Lower lobe of right lung (tissue), 2 donors: ENCODE data around the gene CDC25C. TPM values are rescaled to one million over a fixed set of nuclear protein-coding genes. Genes with fewer than 3 reads are reported as not detected.

Experiments used
- ATAC-seq, 2 donors: fragments of 200-7000 bp; cut with Tn5 transposase; one replicate each; pipeline ENCODE4 v1.9.1; 2020 to 2022; ENCODE audit warnings: mild to moderate bottlenecking in 2 of 2, moderate library complexity in 2 of 2
- DNase-seq: peaks from one replicate; pipeline ENCODE4 v3.0.0-alpha.2; 2020
- H3K27ac ChIP-seq: fragments of 200-600 bp; one replicate; pipeline ENCODE4 v1.8.0; 2022
- H3K27me3 ChIP-seq: fragments of 200-600 bp; one replicate; pipeline ENCODE4 v1.8.0; 2022; ENCODE audit warnings: low read depth
- H3K36me3 ChIP-seq: fragments of 200-600 bp; one replicate; pipeline ENCODE4 v1.8.0; 2022; ENCODE audit warnings: mild to moderate bottlenecking
- H3K4me1 ChIP-seq: fragments of 200-600 bp; one replicate; pipeline ENCODE4 v1.8.0; 2022
- H3K4me3 ChIP-seq: fragments of 200-600 bp; one replicate; pipeline ENCODE4 v1.8.0; 2022; ENCODE audit warnings: mild to moderate bottlenecking
- H3K9me3 ChIP-seq: fragments of 200-600 bp; one replicate; pipeline ENCODE4 v1.8.0; 2022
- CTCF ChIP-seq: fragments of 200-600 bp; IDR thresholded peaks from one replicate; pipeline ENCODE4 v1.8.0; 2022; ENCODE audit warnings: antibody characterized with exemption, mild to moderate bottlenecking
- intact Hi-C: fragments of 100-400 bp; cut with DNase I; formaldehyde crosslinking; loops from one replicate; pipeline ENCODE4 v1.11.0; 2022
- total RNA-seq: library from RNA; stranded (reverse); fragmentation: NEBNext Ultra II Directional; extraction: Animal tissue kit (Norgen Biotek cat#: 25700); gene quantifications from one replicate; pipeline ENCODE4 v1.2.1, GENCODE V29; 2021
- donor health status: DM: no; HTN: yes; CAD: no; lungs with severe emphysema.

CDC25C gene
- total RNA-seq, 1 donor from 2014 or later = 0.47 TPM

GRCh38 chr5:138274189-138274853 lies 57.3 kb downstream of the CDC25C start, which contains the start of gene GFRA3:
TSS of gene GFRA3 (minus strand) at chr5:138274621. CDS start at chr5:138274424, 197 bp downstream.
- H3K27me3 ChIP-seq = peaks cover 17% of the 10 kb centered on the region
- intact Hi-C loops = no loop called here
- TF ChIP-seq CTCF = no peak
- ATAC-seq (peak; percentile 59 to 64), DNase-seq (no peak)
- H3K9me3 ChIP-seq = no peaks in the 10 kb centered on the region
- peaks cover 12% of the 10 kb centered on the region for H3K4me1 ChIP-seq
- H3K36me3 ChIP-seq = no peaks in the 10 kb centered on the region
- H3K4me3 ChIP-seq = peak within 1 kb of the TSS; percentile 48
- no peak within 1 kb of the TSS for H3K27ac ChIP-seq

- H3K4me3 ChIP-seq = peak overlapping the region; percentile 48
- ATAC-seq (no peak), DNase-seq (no peak)
- H3K4me1 ChIP-seq = peaks cover 12% of the 10 kb centered on the region
- H3K27me3 ChIP-seq = peaks cover 17% of the 10 kb centered on the region
- no peak for TF ChIP-seq CTCF
- intact Hi-C loops = no loop called here
- H3K9me3 ChIP-seq = no peaks in the 10 kb centered on the region
- H3K27ac ChIP-seq = no peak overlapping the region
- H3K36me3 ChIP-seq = no peaks in the 10 kb centered on the region
These were observed 57.8 kb downstream of the CDC25C start for GRCh38 chr5:138273834-138274188.

- ATAC-seq (no peak), DNase-seq (no peak)
- peaks cover 12% of the 10 kb centered on the region for H3K4me1 ChIP-seq
- no peaks in the 10 kb centered on the region for H3K36me3 ChIP-seq
- H3K27ac ChIP-seq = no peak overlapping the region
- no peaks in the 10 kb centered on the region for H3K9me3 ChIP-seq
- intact Hi-C loops = no loop called here
- no peak for TF ChIP-seq CTCF
- peaks cover 17% of the 10 kb centered on the region for H3K27me3 ChIP-seq
- H3K4me3 ChIP-seq = no peak overlapping the region
These were observed 58.9 kb downstream of the CDC25C start for GRCh38 chr5:138272681-138273080.

- Histone ChIP-seq H3K4me3 (no peak overlapping the region), H3K36me3 (no peaks in the 10 kb centered on the region), H3K27me3 (peaks cover 17% of the 10 kb centered on the region), H3K9me3 (no peaks in the 10 kb centered on the region), H3K27ac (no peak overlapping the region), H3K4me1 (peaks cover 12% of the 10 kb centered on the region)
- no peak for ATAC-seq
- intact Hi-C loops = no loop called here
- no peak for DNase-seq
- no peak for TF ChIP-seq CTCF
These were observed 60.3 kb downstream of the CDC25C start for GRCh38 chr5:138271281-138271680.

- no peaks in the 10 kb centered on the region for H3K4me1 ChIP-seq
- no peaks in the 10 kb centered on the region for H3K36me3 ChIP-seq
- no peaks in the 10 kb centered on the region for H3K27me3 ChIP-seq
- H3K4me3 ChIP-seq = no peak overlapping the region
- H3K27ac ChIP-seq = no peak overlapping the region
- H3K9me3 ChIP-seq = no peaks in the 10 kb centered on the region
- intact Hi-C loops = no loop called here
- TF ChIP-seq CTCF = no peak
- no peak for DNase-seq
- no peak for ATAC-seq
These were observed 67.4 kb downstream of the CDC25C start for GRCh38 chr5:138264183-138264582.
